ENCODE measurements around the gene MPRIP. TPM values are rescaled to one million over a fixed set of nuclear protein-coding genes. Genes with fewer than 3 reads are reported as not detected.

MPRIP gene
- total RNA-seq, 4 donors from 2014 or later = 68.7 to 168 (median 99.7) TPM

DNA sequence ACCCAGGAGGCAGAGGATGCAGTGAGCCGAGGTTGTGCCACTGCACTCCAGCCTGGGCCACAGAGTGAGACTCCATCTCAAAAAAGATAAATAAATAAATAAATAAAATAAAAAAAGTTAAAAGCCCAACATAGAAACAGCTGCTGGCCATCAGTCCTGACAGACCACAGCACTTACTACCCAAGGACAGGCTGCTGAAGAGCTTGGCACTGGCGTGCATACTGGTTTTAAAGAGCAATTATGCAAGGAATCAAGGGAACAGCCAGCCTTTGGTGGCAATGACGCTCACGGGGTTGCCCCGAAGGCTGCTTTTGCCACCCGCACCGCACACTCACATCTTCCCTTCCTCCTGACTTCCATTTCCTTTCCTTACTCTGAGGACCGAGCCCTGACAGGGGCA, 159.7 kb downstream of the MPRIP start:
- TF ChIP-seq, protein P1, sequence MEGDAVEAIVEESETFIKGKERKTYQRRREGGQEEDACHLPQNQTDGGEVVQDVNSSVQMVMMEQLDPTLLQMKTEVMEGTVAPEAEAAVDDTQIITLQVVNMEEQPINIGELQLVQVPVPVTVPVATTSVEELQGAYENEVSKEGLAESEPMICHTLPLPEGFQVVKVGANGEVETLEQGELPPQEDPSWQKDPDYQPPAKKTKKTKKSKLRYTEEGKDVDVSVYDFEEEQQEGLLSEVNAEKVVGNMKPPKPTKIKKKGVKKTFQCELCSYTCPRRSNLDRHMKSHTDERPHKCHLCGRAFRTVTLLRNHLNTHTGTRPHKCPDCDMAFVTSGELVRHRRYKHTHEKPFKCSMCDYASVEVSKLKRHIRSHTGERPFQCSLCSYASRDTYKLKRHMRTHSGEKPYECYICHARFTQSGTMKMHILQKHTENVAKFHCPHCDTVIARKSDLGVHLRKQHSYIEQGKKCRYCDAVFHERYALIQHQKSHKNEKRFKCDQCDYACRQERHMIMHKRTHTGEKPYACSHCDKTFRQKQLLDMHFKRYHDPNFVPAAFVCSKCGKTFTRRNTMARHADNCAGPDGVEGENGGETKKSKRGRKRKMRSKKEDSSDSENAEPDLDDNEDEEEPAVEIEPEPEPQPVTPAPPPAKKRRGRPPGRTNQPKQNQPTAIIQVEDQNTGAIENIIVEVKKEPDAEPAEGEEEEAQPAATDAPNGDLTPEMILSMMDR (IDR thresholded peaks at IDR 0.05; ENCODE audit: low read depth) = no peak

DNA sequence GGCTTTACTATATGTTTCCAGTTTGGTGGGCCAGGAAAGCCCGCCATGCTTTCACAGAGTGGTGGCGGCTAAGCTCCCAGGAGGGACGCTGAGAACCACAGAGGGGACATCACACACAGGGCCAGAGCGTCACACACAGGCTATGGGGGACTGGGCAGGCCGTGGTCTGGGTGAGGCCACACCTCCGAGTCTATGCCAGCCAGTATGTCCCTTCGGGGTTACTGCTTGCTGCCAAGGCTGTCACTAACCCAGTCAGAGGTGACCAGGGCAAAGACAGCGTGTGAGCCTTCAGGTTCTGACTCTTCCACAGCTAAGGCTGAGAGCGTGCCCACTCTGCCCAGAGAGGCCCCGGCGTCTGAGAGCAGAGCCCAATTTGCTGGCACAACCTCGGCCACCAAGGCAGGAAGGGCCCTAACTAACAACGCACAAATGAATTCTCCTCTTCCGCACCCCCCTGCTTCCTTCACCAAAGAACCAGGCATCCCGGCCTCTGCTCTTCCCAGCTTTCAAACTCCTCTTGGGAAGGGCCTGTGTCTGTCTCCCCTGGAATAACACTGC, 161.0 kb downstream of the MPRIP start:
- TF ChIP-seq, protein P1 (IDR thresholded peaks at IDR 0.05; ENCODE audit: low read depth) = no peak

DNA sequence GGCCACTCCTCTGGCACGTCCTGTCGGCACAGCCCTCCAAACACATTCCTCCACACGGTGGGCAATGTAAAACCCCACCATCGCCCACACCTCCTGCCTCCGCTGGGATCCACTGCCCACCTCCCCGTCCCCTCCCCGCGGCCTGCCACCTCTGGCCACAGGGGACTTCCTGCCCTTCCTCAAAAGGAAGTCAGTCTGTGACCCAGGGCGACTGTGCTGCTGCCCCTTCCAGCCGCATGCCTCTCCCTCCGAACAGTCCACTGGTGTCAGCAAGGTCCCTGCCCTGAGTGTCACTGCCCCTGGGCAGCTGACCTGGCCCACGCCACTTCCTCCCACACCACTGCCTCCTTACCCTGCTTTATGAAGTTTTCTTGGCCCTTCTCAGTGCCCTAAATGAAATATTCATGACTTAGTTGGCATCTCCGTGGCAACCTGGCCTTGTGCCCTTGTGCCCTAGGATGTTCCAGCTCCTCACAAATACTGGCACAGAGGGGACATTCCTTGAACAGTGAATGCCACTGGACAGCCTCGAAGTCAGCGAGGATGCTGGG, 161.9 kb downstream of the MPRIP start:
- TF ChIP-seq, protein P1 (IDR thresholded peaks at IDR 0.05; ENCODE audit: low read depth) = no peak

DNA sequence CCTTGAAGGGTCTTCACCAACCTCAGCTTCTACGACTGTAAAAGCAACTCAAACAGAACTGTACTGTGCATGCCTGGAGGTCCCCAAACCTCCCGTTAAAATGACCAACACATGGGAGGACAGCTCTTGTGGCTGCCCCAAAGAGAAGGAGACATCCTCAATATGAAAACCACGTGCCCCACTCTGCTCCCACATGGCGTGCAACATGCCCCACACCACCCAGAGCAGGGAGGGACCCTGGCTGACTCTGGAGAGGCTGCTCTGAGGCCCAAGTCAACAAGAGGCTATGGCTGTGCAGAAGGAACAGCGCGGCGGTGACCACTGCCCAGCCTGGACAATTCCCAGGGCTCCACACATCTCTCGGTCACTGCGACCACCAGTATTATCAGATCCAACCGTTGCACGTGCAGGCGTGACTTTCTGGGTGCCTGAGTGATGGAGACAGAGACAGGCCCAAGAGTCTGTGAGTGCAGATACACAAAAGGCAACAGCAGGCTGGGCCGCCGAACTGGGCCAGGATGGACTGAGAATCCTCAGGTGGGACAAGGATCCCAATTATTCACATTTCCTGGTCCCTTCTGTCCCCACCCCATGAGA, 162.5 kb downstream of the MPRIP start:
- TF ChIP-seq, protein P1 (IDR thresholded peaks at IDR 0.05; ENCODE audit: low read depth) = no peak

DNA sequence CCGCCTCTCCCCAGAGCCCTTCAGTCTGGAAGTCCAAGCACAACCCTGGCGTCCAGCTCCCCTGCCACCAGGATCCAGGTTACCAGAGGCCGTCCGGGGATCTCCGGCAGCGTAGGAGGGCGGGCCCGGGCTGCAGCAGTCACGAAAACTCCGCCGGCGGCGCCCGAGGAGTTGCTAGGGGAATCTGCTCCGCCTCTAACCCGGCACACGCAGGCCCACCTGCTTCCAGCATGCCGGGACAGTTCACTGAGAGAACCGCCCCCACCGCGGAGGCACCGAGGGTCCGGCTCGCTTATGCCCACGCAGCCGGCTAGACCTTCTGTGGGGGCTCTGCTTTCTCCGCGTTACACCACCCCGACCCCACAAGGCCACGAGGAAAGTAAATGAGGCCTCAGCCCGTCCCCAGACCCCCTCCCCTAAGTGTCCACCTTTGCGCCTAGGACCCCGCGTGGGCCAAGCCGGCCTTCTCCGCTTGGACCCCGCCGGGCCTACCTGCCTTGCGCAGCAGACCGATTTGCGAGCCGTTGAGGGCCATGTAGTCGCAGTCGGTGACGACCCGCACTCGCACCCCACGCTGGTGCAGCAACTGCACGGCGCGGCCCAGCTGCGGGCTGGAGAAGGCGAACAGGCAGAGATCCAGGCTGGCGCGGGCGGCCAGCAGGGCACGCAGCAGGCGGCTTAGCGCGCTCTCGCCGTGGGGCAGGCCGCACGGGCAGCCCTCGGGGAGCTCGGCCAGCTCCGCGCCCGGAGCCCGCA, 163.3 kb downstream of the MPRIP start:
- TF ChIP-seq, protein P1 (IDR thresholded peaks at IDR 0.05; ENCODE audit: low read depth) = no peak

DNA sequence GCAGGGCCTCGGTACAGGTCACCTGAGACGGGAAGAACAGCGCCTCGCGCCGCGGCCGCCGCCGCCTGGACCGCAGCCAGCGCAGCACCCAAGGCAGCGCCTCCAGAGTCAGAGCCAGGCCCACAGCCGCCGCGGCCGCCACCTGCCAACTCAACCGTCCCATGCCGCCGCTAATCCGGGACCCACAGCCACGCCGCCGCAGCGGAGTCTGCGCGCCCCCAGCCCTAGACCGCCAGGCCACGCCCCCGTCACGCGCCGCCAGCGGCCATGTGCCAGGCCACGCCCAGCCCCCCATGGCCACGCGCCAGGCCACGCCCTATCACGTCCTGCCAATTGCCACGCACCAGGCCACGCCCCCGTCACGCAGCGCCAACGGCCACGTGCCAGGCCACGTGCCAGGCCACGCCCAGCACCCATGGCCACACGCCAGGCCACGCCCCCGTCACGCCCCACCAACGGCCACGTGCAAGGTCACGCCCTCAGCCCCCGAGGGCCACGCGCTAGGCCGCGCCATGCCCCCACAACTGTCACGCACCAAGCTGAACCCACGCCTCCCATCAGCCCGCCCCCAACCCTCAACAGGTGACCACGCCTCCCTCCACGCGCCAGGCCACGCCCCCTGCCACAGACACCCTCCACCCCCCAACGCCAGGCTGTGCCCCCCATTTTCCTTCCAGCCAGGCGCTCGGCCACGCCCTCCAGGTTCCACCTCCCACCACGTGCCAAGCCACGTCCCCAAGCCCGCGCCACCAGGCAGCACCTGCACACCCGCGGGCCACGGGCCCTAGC, 164.1 kb downstream of the MPRIP start, which contains the start of gene PLD6:
Gene PLD6 (minus strand): TSS at position 210 of the 789 bp plus-strand sequence. CDS start 47 bp downstream, at position 163.
- TF ChIP-seq, protein P1 (IDR thresholded peaks at IDR 0.05; ENCODE audit: low read depth) = no peak

Measured in subcutaneous adipose tissue (tissue), 4 donors.